Measurements from ENCODE around the gene BTF3L4.
"Not testable (repeated sequence)": the region's sequence is repeated elsewhere in the genome, so short reads cannot be mapped to it uniquely, and the experiment has no call there.

Gene BTF3L4

GRCh38 chr1:52057876-52058415 is 1.9 kb downstream of the BTF3L4 start:
- Histone ChIP-seq H3K4me3 (ENCODE audit: low read length) (no peak overlapping the region), H3K9ac (ENCODE audit: low read length) (no peak overlapping the region), H3K4me1 (ENCODE audit: control insufficient read depth, insufficient read depth, low read length) (peaks cover 28% of the 10 kb centered on the region), H3K27me3 (ENCODE audit: control insufficient read depth, insufficient read depth, low read length) (no peaks in the 10 kb centered on the region), H3K9me3 (ENCODE audit: control insufficient read depth, low read length) (no peaks in the 10 kb centered on the region), H3K36me3 (ENCODE audit: control insufficient read depth, insufficient read depth, low read length) (no peaks in the 10 kb centered on the region)

GRCh38 chr1:52059321-52059720 is 3.2 kb downstream of the BTF3L4 start:
- Histone ChIP-seq H3K9me3 (ENCODE audit: control insufficient read depth, low read length) (no peaks in the 10 kb centered on the region), H3K4me1 (ENCODE audit: control insufficient read depth, insufficient read depth, low read length) (peaks cover 25% of the 10 kb centered on the region), H3K4me3 (ENCODE audit: low read length) (no peak overlapping the region), H3K36me3 (ENCODE audit: control insufficient read depth, insufficient read depth, low read length) (no peaks in the 10 kb centered on the region), H3K9ac (ENCODE audit: low read length) (no peak overlapping the region), H3K27me3 (ENCODE audit: control insufficient read depth, insufficient read depth, low read length) (no peaks in the 10 kb centered on the region)

GRCh38 chr1:52059888-52060287 is 3.8 kb downstream of the BTF3L4 start:
- no peak overlapping the region for H3K9ac ChIP-seq (ENCODE audit: low read length)
- no peaks in the 10 kb centered on the region for H3K27me3 ChIP-seq (ENCODE audit: control insufficient read depth, insufficient read depth, low read length)
- peaks cover 24% of the 10 kb centered on the region for H3K4me1 ChIP-seq (ENCODE audit: control insufficient read depth, insufficient read depth, low read length)
- H3K36me3 ChIP-seq (ENCODE audit: control insufficient read depth, insufficient read depth, low read length) = no peaks in the 10 kb centered on the region
- H3K9me3 ChIP-seq (ENCODE audit: control insufficient read depth, low read length) = no peaks in the 10 kb centered on the region
- no peak overlapping the region for H3K4me3 ChIP-seq (ENCODE audit: low read length)

- Histone ChIP-seq H3K9ac (ENCODE audit: low read length) (no peak overlapping the region), H3K4me1 (ENCODE audit: control insufficient read depth, insufficient read depth, low read length) (peaks cover 24% of the 10 kb centered on the region), H3K4me3 (ENCODE audit: low read length) (no peak overlapping the region), H3K9me3 (ENCODE audit: control insufficient read depth, low read length) (no peaks in the 10 kb centered on the region), H3K27me3 (ENCODE audit: control insufficient read depth, insufficient read depth, low read length) (no peaks in the 10 kb centered on the region), H3K36me3 (ENCODE audit: control insufficient read depth, insufficient read depth, low read length) (no peaks in the 10 kb centered on the region)
These were observed 4.7 kb downstream of the BTF3L4 start for GRCh38 chr1:52060822-52061221.

GRCh38 chr1:52063192-52063591 is 7.1 kb downstream of the BTF3L4 start:
- Histone ChIP-seq H3K4me3 (ENCODE audit: low read length) (no peak overlapping the region), H3K27me3 (ENCODE audit: control insufficient read depth, insufficient read depth, low read length) (no peaks in the 10 kb centered on the region), H3K9ac (ENCODE audit: low read length) (no peak overlapping the region), H3K9me3 (ENCODE audit: control insufficient read depth, low read length) (no peaks in the 10 kb centered on the region), H3K36me3 (ENCODE audit: control insufficient read depth, insufficient read depth, low read length) (no peaks in the 10 kb centered on the region), H3K4me1 (ENCODE audit: control insufficient read depth, insufficient read depth, low read length) (peaks cover 11% of the 10 kb centered on the region)

- H3K4me3 ChIP-seq (ENCODE audit: low read length) = no peak overlapping the region
- no peaks in the 10 kb centered on the region for H3K36me3 ChIP-seq (ENCODE audit: control insufficient read depth, insufficient read depth, low read length)
- H3K4me1 ChIP-seq (ENCODE audit: control insufficient read depth, insufficient read depth, low read length) = no peaks in the 10 kb centered on the region
- no peak overlapping the region for H3K9ac ChIP-seq (ENCODE audit: low read length)
- H3K9me3 ChIP-seq (ENCODE audit: control insufficient read depth, low read length) = no peaks in the 10 kb centered on the region
- no peaks in the 10 kb centered on the region for H3K27me3 ChIP-seq (ENCODE audit: control insufficient read depth, insufficient read depth, low read length)
These were observed 14.6 kb downstream of the BTF3L4 start for GRCh38 chr1:52070704-52071103.

GRCh38 chr1:52072291-52072690 is 16.2 kb downstream of the BTF3L4 start:
- Histone ChIP-seq H3K27me3 (ENCODE audit: control insufficient read depth, insufficient read depth, low read length) (no peaks in the 10 kb centered on the region), H3K4me1 (ENCODE audit: control insufficient read depth, insufficient read depth, low read length) (no peaks in the 10 kb centered on the region), H3K4me3 (ENCODE audit: low read length) (no peak overlapping the region), H3K9me3 (ENCODE audit: control insufficient read depth, low read length) (no peaks in the 10 kb centered on the region), H3K9ac (ENCODE audit: low read length) (no peak overlapping the region), H3K36me3 (ENCODE audit: control insufficient read depth, insufficient read depth, low read length) (no peaks in the 10 kb centered on the region)

GRCh38 chr1:52077277-52077676 is 21.2 kb downstream of the BTF3L4 start:
- not testable (repeated sequence) for H3K4me1 ChIP-seq (ENCODE audit: control insufficient read depth, insufficient read depth, low read length); H3K4me3 ChIP-seq (ENCODE audit: low read length); H3K36me3 ChIP-seq (ENCODE audit: control insufficient read depth, insufficient read depth, low read length); H3K27me3 ChIP-seq (ENCODE audit: control insufficient read depth, insufficient read depth, low read length); H3K9ac ChIP-seq (ENCODE audit: low read length); H3K9me3 ChIP-seq (ENCODE audit: control insufficient read depth, low read length)

- Histone ChIP-seq H3K9ac (ENCODE audit: low read length) (no peak overlapping the region), H3K4me3 (ENCODE audit: low read length) (no peak overlapping the region), H3K9me3 (ENCODE audit: control insufficient read depth, low read length) (no peaks in the 10 kb centered on the region), H3K36me3 (ENCODE audit: control insufficient read depth, insufficient read depth, low read length) (no peaks in the 10 kb centered on the region), H3K4me1 (ENCODE audit: control insufficient read depth, insufficient read depth, low read length) (no peaks in the 10 kb centered on the region), H3K27me3 (ENCODE audit: control insufficient read depth, insufficient read depth, low read length) (no peaks in the 10 kb centered on the region)
These were observed 23.9 kb downstream of the BTF3L4 start for GRCh38 chr1:52080014-52080415.

- not testable (repeated sequence) for H3K27me3 ChIP-seq (ENCODE audit: control insufficient read depth, insufficient read depth, low read length); H3K36me3 ChIP-seq (ENCODE audit: control insufficient read depth, insufficient read depth, low read length); H3K4me3 ChIP-seq (ENCODE audit: low read length); H3K9ac ChIP-seq (ENCODE audit: low read length); H3K9me3 ChIP-seq (ENCODE audit: control insufficient read depth, low read length); H3K4me1 ChIP-seq (ENCODE audit: control insufficient read depth, insufficient read depth, low read length)
These were observed 31.8 kb downstream of the BTF3L4 start for GRCh38 chr1:52087892-52088291.

- not testable (repeated sequence) for H3K9ac ChIP-seq (ENCODE audit: low read length); H3K27me3 ChIP-seq (ENCODE audit: control insufficient read depth, insufficient read depth, low read length); H3K36me3 ChIP-seq (ENCODE audit: control insufficient read depth, insufficient read depth, low read length); H3K9me3 ChIP-seq (ENCODE audit: control insufficient read depth, low read length); H3K4me1 ChIP-seq (ENCODE audit: control insufficient read depth, insufficient read depth, low read length); H3K4me3 ChIP-seq (ENCODE audit: low read length)
These were observed 38.2 kb downstream of the BTF3L4 start for GRCh38 chr1:52094300-52094699.

- Histone ChIP-seq H3K9me3 (ENCODE audit: control insufficient read depth, low read length) (no peaks in the 10 kb centered on the region), H3K4me1 (ENCODE audit: control insufficient read depth, insufficient read depth, low read length) (peaks cover 5% of the 10 kb centered on the region), H3K36me3 (ENCODE audit: control insufficient read depth, insufficient read depth, low read length) (no peaks in the 10 kb centered on the region), H3K4me3 (ENCODE audit: low read length) (no peak overlapping the region), H3K9ac (ENCODE audit: low read length) (no peak overlapping the region), H3K27me3 (ENCODE audit: control insufficient read depth, insufficient read depth, low read length) (no peaks in the 10 kb centered on the region)
These were observed 40.1 kb downstream of the BTF3L4 start for GRCh38 chr1:52096216-52096615.

GRCh38 chr1:52098139-52098871 is 42.2 kb downstream of the BTF3L4 start:
- H3K36me3 ChIP-seq (ENCODE audit: control insufficient read depth, insufficient read depth, low read length) = no peaks in the 10 kb centered on the region
- no peaks in the 10 kb centered on the region for H3K27me3 ChIP-seq (ENCODE audit: control insufficient read depth, insufficient read depth, low read length)
- H3K4me3 ChIP-seq (ENCODE audit: low read length) = no peak overlapping the region
- peaks cover 5% of the 10 kb centered on the region for H3K4me1 ChIP-seq (ENCODE audit: control insufficient read depth, insufficient read depth, low read length)
- H3K9me3 ChIP-seq (ENCODE audit: control insufficient read depth, low read length) = no peaks in the 10 kb centered on the region
- no peak overlapping the region for H3K9ac ChIP-seq (ENCODE audit: low read length)

Data from mucosa of stomach (tissue), 1 donor.